HepG2 (cell line): Measurements from ENCODE around the gene CD36. TPM values are rescaled to one million over a fixed set of nuclear protein-coding genes. Genes with fewer than 3 reads are reported as not detected.

Source experiments
- BHLHE40 ChIP-seq: IDR thresholded peaks from 2 replicates; pipeline ENCODE4 v1.6.1; 2011; ENCODE audit warnings: low read length, improper control_type of control experiment
- BRCA1 ChIP-seq: sonication (generic); formaldehyde crosslinking; IDR thresholded peaks from 2 replicates; pipeline ENCODE4 v1.4.0; 2020; ENCODE audit warnings: missing genetic modification reagents
- DMAP1 ChIP-seq: IDR thresholded peaks from 2 replicates; pipeline ENCODE4 v1.6.1; 2016
- ELF1 ChIP-seq: sonication (generic); formaldehyde crosslinking; IDR thresholded peaks from 2 replicates; pipeline ENCODE4 v1.4.0; 2020; ENCODE audit warnings: missing genetic modification reagents
- HMG20A ChIP-seq: IDR thresholded peaks from 2 replicates; pipeline ENCODE4 v1.6.1; 2016; ENCODE audit warnings: borderline replicate concordance
- HOXA9 ChIP-seq: sonication (generic); formaldehyde crosslinking; IDR thresholded peaks from 2 replicates; pipeline ENCODE4 v1.8.1; 2022; ENCODE audit warnings: missing genetic modification reagents, mild to moderate bottlenecking, moderate library complexity, borderline replicate concordance
- JUNB ChIP-seq: sonication (generic); formaldehyde crosslinking; IDR thresholded peaks from 2 replicates; pipeline ENCODE4 v1.8.0; 2022; ENCODE audit warnings: missing genetic modification reagents, mild to moderate bottlenecking, borderline replicate concordance
- KDM2A ChIP-seq: sonication (generic); formaldehyde crosslinking; IDR thresholded peaks from 2 replicates; pipeline ENCODE4 v1.4.0; 2020; ENCODE audit warnings: low read depth, missing genetic modification reagents, borderline replicate concordance
- KMT2B ChIP-seq: IDR thresholded peaks from 2 replicates; pipeline ENCODE4 v1.6.1; 2016; ENCODE audit warnings: missing genetic modification reagents, missing compliant biosample characterization
- MAFF ChIP-seq: IDR thresholded peaks from 2 replicates; pipeline ENCODE4 v1.6.1; 2011; ENCODE audit warnings: low read depth, low read length, improper control_type of control experiment
- RBM39 ChIP-seq: fragments of 200-400 bp; formaldehyde crosslinking; IDR thresholded peaks from one replicate; pipeline ENCODE4 v1.6.1; 2018; ENCODE audit warnings: antibody characterized with exemption, mild to moderate bottlenecking, low read depth, low read length; ENCODE audit not compliant: poor library complexity, severe bottlenecking
- RELA ChIP-seq: sonication (generic); formaldehyde crosslinking; IDR thresholded peaks from 2 replicates; pipeline ENCODE4 v1.4.0; 2020; ENCODE audit warnings: missing genetic modification reagents
- RERE ChIP-seq: IDR thresholded peaks from 2 replicates; pipeline ENCODE4 v1.6.1; 2016; ENCODE audit warnings: low read depth, missing genetic modification reagents, missing compliant biosample characterization
- SNAPC5 ChIP-seq: sonication (generic); formaldehyde crosslinking; IDR thresholded peaks from 2 replicates; pipeline ENCODE4 v1.8.1; 2023; ENCODE audit warnings: mild to moderate bottlenecking, missing genetic modification reagents, borderline replicate concordance
- SOX13 ChIP-seq, 3 experiments: fragments of 450-650 bp in 1 of 3; sonication (generic) in 1 of 3; formaldehyde crosslinking in 1 of 3; IDR thresholded peaks in 2 of 3; conservative IDR thresholded peaks in 1 of 3; 2 replicates each; pipeline versions ENCODE4 v1.5.0 to v1.6.1; 2016 to 2020; ENCODE audit warnings: antibody characterized with exemption in 1 of 3, mild to moderate bottlenecking in 1 of 3, missing compliant biosample characterization in 1 of 3, missing genetic modification reagents in 1 of 3, moderate library complexity in 1 of 3
- TCF12 ChIP-seq, 2 experiments: fragments of 450-650 bp in 1 of 2; sonication (generic) in 1 of 2; formaldehyde crosslinking in 1 of 2; IDR thresholded peaks; 2 replicates each; pipeline versions ENCODE4 v1.6.1 to v1.8.0; 2017 to 2022; ENCODE audit warnings: antibody characterized with exemption in 1 of 2, mild to moderate bottlenecking in 1 of 2, missing genetic modification reagents in 1 of 2, moderate library complexity in 1 of 2
- TCF7L2 ChIP-seq: IDR thresholded peaks from 2 replicates; pipeline ENCODE4 v1.6.1; 2011; ENCODE audit warnings: mild to moderate bottlenecking, low read depth, low read length, moderate library complexity
- TEF ChIP-seq: sonication (generic); formaldehyde crosslinking; IDR thresholded peaks from 2 replicates; pipeline ENCODE4 v1.5.0; 2020; ENCODE audit warnings: missing genetic modification reagents
- THYN1 ChIP-seq: sonication (generic); formaldehyde crosslinking; IDR thresholded peaks from 2 replicates; pipeline ENCODE4 v1.8.1; 2023; ENCODE audit warnings: low read depth, mild to moderate bottlenecking, moderate library complexity, missing genetic modification reagents, borderline replicate concordance
- TOE1 ChIP-seq: sonication (generic); formaldehyde crosslinking; IDR thresholded peaks from 2 replicates; pipeline ENCODE4 v1.4.0; 2020; ENCODE audit warnings: mild to moderate bottlenecking, missing genetic modification reagents
- ZC3H13 ChIP-seq: sonication (generic); formaldehyde crosslinking; IDR thresholded peaks from 2 replicates; pipeline ENCODE4 v1.8.1; 2023; ENCODE audit warnings: mild to moderate bottlenecking, missing genetic modification reagents, moderate library complexity
- ZFP37 ChIP-seq: sonication (generic); formaldehyde crosslinking; IDR thresholded peaks from 2 replicates; pipeline ENCODE4 v1.4.0; 2020; ENCODE audit warnings: missing genetic modification reagents, borderline replicate concordance
- ZNF24 ChIP-seq: fragments of 450-650 bp; IDR thresholded peaks from 2 replicates; pipeline ENCODE4 v1.6.1; 2017; ENCODE audit warnings: antibody characterized with exemption, mild to moderate bottlenecking
- ZNF569 ChIP-seq: sonication (generic); formaldehyde crosslinking; IDR thresholded peaks from 2 replicates; pipeline ENCODE4 v1.5.0; 2020; ENCODE audit warnings: mild to moderate bottlenecking, missing genetic modification reagents, moderate library complexity, borderline replicate concordance
- ZNF766 ChIP-seq: sonication (generic); formaldehyde crosslinking; IDR thresholded peaks from 2 replicates; pipeline ENCODE4 v1.5.0; 2020; ENCODE audit warnings: missing genetic modification reagents, borderline replicate concordance
- ZNF850 ChIP-seq: sonication (generic); formaldehyde crosslinking; conservative IDR thresholded peaks from 2 replicates; pipeline ENCODE4 v1.9.0; 2021; ENCODE audit warnings: mild to moderate bottlenecking, missing genetic modification reagents
- polyA plus RNA-seq, 8 experiments: library from polyadenylated mRNA; depleted of rRNA in 3 of 8; stranded (reverse) in 7 of 8; unstranded in 1 of 8; fragments of >200 nt; fragmentation: Illumina TruSeq in 4 of 8; extraction: Trizol in 4 of 8; gene quantifications; 2 replicates each; pipeline versions ENCODE4 v1.2.1 to v1.2.3, GENCODE V29; 2011 to 2016; ENCODE audit warnings: low read depth in 4 of 8, missing spikeins in 1 of 8, mixed read lengths in 1 of 8; ENCODE audit not compliant: insufficient read depth in 1 of 8
- total RNA-seq, 5 experiments: library from RNA; depleted of rRNA; stranded (reverse); fragments of >200 nt; fragmentation: Illumina TruSeq; extraction: Trizol; gene quantifications; 2 replicates each; pipeline ENCODE4 v1.2.3, GENCODE V29; 2016; ENCODE audit warnings: low read depth in 1 of 5

The CD36 gene
- total and polyA plus RNA-seq, 2 of the 13 experiments (the other 11 are each of a cell fraction or from before 2014, with no cell fraction given), result 2.8 to 4.8 TPM

GRCh38 chr7:80611779-80612178, 26.7 kb upstream of the CD36 start (continued):
- peak; percentile 84 for TF ChIP-seq RERE
- 0 out of 2 replicates have a peak, but pooled peaks have one; percentile 41 for TF ChIP-seq KMT2B (CRISPR knock-in tag)
- no peak for TF ChIP-seq TEF
- no peak for TF ChIP-seq SNAPC5 (CRISPR knock-in tag)
- peak; percentile 46; the same call in 1 of the 2 replicates for TF ChIP-seq JUNB
- no peak for TF ChIP-seq ZC3H13 (CRISPR knock-in tag)
- TF ChIP-seq SOX13 (IDR thresholded peaks at IDR 0.05), result peak; percentile 78
- peak in 1 of 2 experiments; percentile 97; a peak in 2 of 4 replicates for TF ChIP-seq SOX13 (CRISPR knock-in tag; conservative IDR thresholded peaks at IDR 0.05 in 1 of 2, IDR thresholded peaks at IDR 0.05 in 1 of 2)
- TF ChIP-seq TCF12 (IDR thresholded peaks at IDR 0.05), result no peak
- no peak for TF ChIP-seq TCF12 (CRISPR knock-in tag; IDR thresholded peaks at IDR 0.05)
- TF ChIP-seq TOE1 (CRISPR knock-in tag), result peak; percentile 29; the same call in 1 of the 2 replicates
- no peak for TF ChIP-seq ELF1 (CRISPR knock-in tag)
- no peak for TF ChIP-seq BRCA1 (CRISPR knock-in tag)
- no peak for TF ChIP-seq MAFF
- TF ChIP-seq RELA (CRISPR knock-in tag), result no peak
- TF ChIP-seq HOXA9 (CRISPR knock-in tag), result no peak
- peak; percentile 89 for TF ChIP-seq HMG20A (CRISPR knock-in tag)
- no peak for TF ChIP-seq ZNF766
- no peak for TF ChIP-seq ZFP37 (CRISPR knock-in tag)
- peak; percentile 21; the same call in 1 of the 2 replicates for TF ChIP-seq DMAP1 (CRISPR knock-in tag)
- TF ChIP-seq ZNF850, result no peak
- no peak for TF ChIP-seq KDM2A (CRISPR knock-in tag)
- no peak for TF ChIP-seq RBM39
- TF ChIP-seq ZNF24, result no peak
- TF ChIP-seq TCF7L2, result peak; percentile 44; the same call in 1 of the 2 replicates
- TF ChIP-seq THYN1 (CRISPR knock-in tag), result no peak
- TF ChIP-seq BHLHE40, result peak; percentile 74; the same call in 1 of the 2 replicates
- no peak for TF ChIP-seq ZNF569 (CRISPR knock-in tag)
